Naive thymus-derived CD8-positive, alpha-beta T cell (primary cell): Measurements from ENCODE around the gene ZNF124. TPM values are rescaled to one million over a fixed set of nuclear protein-coding genes. Genes with fewer than 3 reads are reported as not detected.
"Not testable (repeated sequence)": the region's sequence is repeated elsewhere in the genome, so short reads cannot be mapped to it uniquely, and the experiment has no call there.

Experiments
- ATAC-seq, 2 donors: fragments of 150-1000 bp; cut with Tn5 transposase in 1 of 2; sonication (Bioruptor Pico), chemical (Tn5 transposase) in 1 of 2; 1 replicate in 1 of 2; 2 replicates in 1 of 2; pipeline ENCODE4 v1.10.0; 2021; ENCODE audit warnings: mild to moderate bottlenecking in 2 of 2, moderate library complexity in 2 of 2
- POLR2A ChIA-PET: fragments of 350-600 bp; sonication (Branson Sonifier 250); formaldehyde crosslinking; loops from one replicate; lab custom pipeline; 2021; ENCODE audit warnings: antibody characterized with exemption; lab: Charles Lee
- DNase-seq, 10 donors: peaks; one replicate each; pipeline versions ENCODE4 v3.0.0 to v3.0.0-alpha.2; 2020 to 2022
- H3K27ac Mint-ChIP-seq, 10 donors: one replicate each; pipeline ENCODE4 v1.8.0; 2020 to 2022; ENCODE audit warnings: mild to moderate bottlenecking in 10 of 10, mixed read lengths in 10 of 10, moderate library complexity in 4 of 10, inconsistent platforms in 1 of 10
- H3K27me3 Mint-ChIP-seq, 5 donors: one replicate each; pipeline ENCODE4 v1.8.0; 2021 to 2022; ENCODE audit warnings: mixed read lengths in 5 of 5
- H3K36me3 Mint-ChIP-seq, 3 donors: one replicate each; pipeline ENCODE4 v1.8.0; 2020 to 2022; ENCODE audit warnings: mixed read lengths in 3 of 3, mild to moderate bottlenecking in 2 of 3, inconsistent platforms in 1 of 3
- H3K4me1 Mint-ChIP-seq, 4 donors: one replicate each; pipeline ENCODE4 v1.8.0; 2021 to 2022; ENCODE audit warnings: mixed read lengths in 4 of 4
- H3K4me3 Mint-ChIP-seq, 10 donors: one replicate each; pipeline ENCODE4 v1.8.0; 2020 to 2022; ENCODE audit warnings: mild to moderate bottlenecking in 10 of 10, mixed read lengths in 10 of 10, moderate library complexity in 6 of 10, inconsistent platforms in 1 of 10
- H3K9me3 Mint-ChIP-seq, 9 donors: one replicate each; pipeline ENCODE4 v1.8.0; 2020 to 2022; ENCODE audit warnings: mixed read lengths in 9 of 9, mild to moderate bottlenecking in 3 of 9, inconsistent platforms in 1 of 9, moderate library complexity in 1 of 9
- polyA plus RNA-seq, 3 donors: library from polyadenylated mRNA; unstranded; fragments of 300-500 nt; fragmentation: Illumina TruSeq; gene quantifications; one replicate each; pipeline ENCODE4 v1.2.3, GENCODE V29; 2021
- total RNA-seq, 8 experiments: library from RNA in 2 of 8; stranded (reverse) in 2 of 8; gene quantifications; one replicate each; pipeline ENCODE4 v1.2.3 and lab custom pipeline; 2021 to 2026

ZNF124 gene
- 10 to 100 TPM; 28.1 to 30.8 TPM for total RNA-seq
- 1 to 10 TPM; 3.7 to 6.5 (median 6.1) TPM for polyA plus RNA-seq
- total RNA-seq (lab: John Stamatoyannopoulos, UW) = 16.7 to 29.4 (median 26.6) reads per million in 6 experiments

GRCh38 chr1:247171875-247172563 lies at the start of gene ZNF124:
TSS of gene ZNF124 (minus strand) at chr1:247172020. CDS start at chr1:247171877, 143 bp downstream.
- H3K9me3 Mint-ChIP-seq = peaks cover 0 to 18% (median 9%) of the 10 kb centered on the region in 9 donors
- POLR2A ChIA-PET, H3K27me3 Mint-ChIP-seq: not testable (repeated sequence)
- DNase-seq = peak in 3 of 10 donors; percentile 19 to 33 (median 25)
- peaks cover 10 to 26% (median 15%) of the 10 kb centered on the region in 3 donors for H3K36me3 Mint-ChIP-seq
- peak within 1 kb of the TSS in 6 of 10 donors; percentile 4 to 56 (median 44) for H3K4me3 Mint-ChIP-seq
- H3K4me1 Mint-ChIP-seq = peaks cover 4 to 29% (median 25%) of the 10 kb centered on the region in 4 donors
- peak; percentile 98 for ATAC-seq
- peak within 1 kb of the TSS in 4 of 10 donors; percentile 11 to 75 (median 65) for H3K27ac Mint-ChIP-seq

DNA sequence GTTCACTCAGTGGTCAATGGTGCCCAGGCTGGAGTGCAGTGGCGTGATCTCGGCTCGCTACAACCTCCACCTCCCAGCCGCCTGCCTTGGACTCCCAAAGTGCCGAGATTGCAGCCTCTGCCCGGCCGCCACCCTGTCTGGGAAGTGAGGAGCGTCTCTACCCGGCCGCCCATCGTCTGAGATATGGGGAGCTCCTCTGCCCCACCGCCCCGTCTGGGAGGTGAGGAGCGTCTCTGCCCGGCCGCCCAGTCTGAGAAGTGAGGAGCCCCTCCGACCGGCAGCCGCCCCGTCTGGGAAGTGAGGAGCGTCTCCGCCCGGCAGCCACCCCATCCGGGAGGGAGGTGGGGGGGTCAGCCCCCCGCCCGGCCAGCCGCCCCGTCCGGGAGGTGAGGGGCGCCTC lies 48.5 kb upstream of the ZNF124 start:
- ATAC-seq, DNase-seq, H3K4me3 Mint-ChIP-seq, POLR2A ChIA-PET, H3K4me1 Mint-ChIP-seq, H3K27ac Mint-ChIP-seq: not testable (repeated sequence)
- Mint-ChIP-seq H3K9me3 (peaks cover 0 to 28% (median 15%) of the 10 kb centered on the region in 9 donors), H3K27me3 (peaks cover 3 to 14% (median 7%) of the 10 kb centered on the region in 5 donors), H3K36me3 (peaks cover 0 to 14% (median 13%) of the 10 kb centered on the region in 3 donors)

DNA sequence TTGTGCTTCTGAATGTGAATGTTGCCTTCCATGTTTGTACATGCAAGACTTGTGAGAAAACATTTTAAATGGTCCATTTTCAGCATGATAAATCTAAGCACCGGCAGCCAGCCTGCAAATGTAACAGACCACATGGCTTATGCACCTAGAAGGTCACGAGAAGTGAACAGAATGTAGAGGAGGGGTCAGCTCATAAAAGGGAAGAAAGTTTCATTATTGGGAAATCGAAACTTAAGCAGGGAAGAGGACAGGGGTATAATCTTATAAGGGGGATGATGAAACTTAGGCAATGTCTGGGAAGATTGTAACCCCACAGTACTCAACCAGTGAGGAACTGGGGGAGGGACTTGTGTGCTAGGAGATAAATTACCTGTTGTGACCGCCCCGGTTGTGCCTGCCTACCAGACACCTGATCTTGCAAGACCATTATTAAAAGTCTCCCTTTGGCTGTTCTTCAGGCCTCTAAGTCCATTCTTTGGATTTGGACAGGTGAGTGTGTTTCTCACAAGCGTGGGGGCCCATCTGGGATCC lies 46.4 kb upstream of the ZNF124 start:
- POLR2A ChIA-PET = no interaction called here
- H3K4me1 Mint-ChIP-seq = peaks cover 0 to 8% (median 4%) of the 10 kb centered on the region in 4 donors
- H3K4me3 Mint-ChIP-seq = no peak overlapping the region
- ATAC-seq (no peak), DNase-seq (no peak)
- peaks cover 0 to 7% (median 5%) of the 10 kb centered on the region in 5 donors for H3K27me3 Mint-ChIP-seq
- peaks cover 0 to 3% (median 0%) of the 10 kb centered on the region in 3 donors for H3K36me3 Mint-ChIP-seq
- peak overlapping the region in 1 of 10 donors; percentile 31 for H3K27ac Mint-ChIP-seq
- H3K9me3 Mint-ChIP-seq = peaks cover 0 to 9% (median 2%) of the 10 kb centered on the region in 9 donors

DNA sequence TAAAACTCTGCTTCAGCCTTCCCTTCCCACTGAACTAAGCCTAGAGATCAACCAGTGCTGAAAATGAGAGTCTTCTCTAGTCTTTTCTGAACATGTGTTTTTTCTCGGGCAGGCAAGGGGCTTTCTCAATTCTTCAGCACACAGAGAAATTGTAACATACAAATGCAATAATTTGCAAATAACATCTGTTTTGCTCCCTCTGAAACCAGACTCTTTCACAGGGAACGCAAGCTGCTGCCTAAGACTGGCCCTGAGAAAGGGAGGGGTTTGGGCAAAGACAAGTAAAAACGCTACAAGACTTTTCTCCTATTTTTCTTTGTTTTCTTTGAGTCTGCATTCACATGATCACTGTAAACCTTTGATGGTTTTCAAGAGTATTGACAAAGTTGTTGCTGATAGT lies 44.4 kb upstream of the ZNF124 start:
- ATAC-seq (no peak), DNase-seq (no peak)
- peak overlapping the region in 1 of 10 donors; percentile 54 for H3K4me3 Mint-ChIP-seq
- no peak overlapping the region for H3K27ac Mint-ChIP-seq
- no peaks in the 10 kb centered on the region for H3K36me3 Mint-ChIP-seq
- H3K27me3 Mint-ChIP-seq = peaks cover 0 to 4% (median 2%) of the 10 kb centered on the region in 5 donors
- POLR2A ChIA-PET = no interaction called here
- H3K4me1 Mint-ChIP-seq = peaks cover 4 to 26% (median 21%) of the 10 kb centered on the region in 4 donors
- H3K9me3 Mint-ChIP-seq = no peaks in the 10 kb centered on the region

GRCh38 chr1:247212627-247213617 lies 41.1 kb upstream of the ZNF124 start:
- no peak for ATAC-seq
- H3K4me1 Mint-ChIP-seq = peaks cover 15 to 53% (median 47%) of the 10 kb centered on the region in 4 donors
- H3K4me3 Mint-ChIP-seq = peak overlapping the region in 3 of 10 donors; percentile 20 to 42 (median 39)
- DNase-seq = no peak
- H3K27me3 Mint-ChIP-seq = peaks cover 0 to under 1% (median 0%) of the 10 kb centered on the region in 5 donors
- H3K9me3 Mint-ChIP-seq = peaks cover 0 to 2% (median 0%) of the 10 kb centered on the region in 9 donors
- peak overlapping the region in 7 of 10 donors; percentile 29 to 93 (median 56) for H3K27ac Mint-ChIP-seq
- peaks cover 1 to 9% (median 7%) of the 10 kb centered on the region in 3 donors for H3K36me3 Mint-ChIP-seq
- POLR2A ChIA-PET = interaction anchor here (0.7 kb wide), 1 partner anchor 160 kb away, joined by 3 read pairs; no protein-coding TSS in a partner anchor

DNA sequence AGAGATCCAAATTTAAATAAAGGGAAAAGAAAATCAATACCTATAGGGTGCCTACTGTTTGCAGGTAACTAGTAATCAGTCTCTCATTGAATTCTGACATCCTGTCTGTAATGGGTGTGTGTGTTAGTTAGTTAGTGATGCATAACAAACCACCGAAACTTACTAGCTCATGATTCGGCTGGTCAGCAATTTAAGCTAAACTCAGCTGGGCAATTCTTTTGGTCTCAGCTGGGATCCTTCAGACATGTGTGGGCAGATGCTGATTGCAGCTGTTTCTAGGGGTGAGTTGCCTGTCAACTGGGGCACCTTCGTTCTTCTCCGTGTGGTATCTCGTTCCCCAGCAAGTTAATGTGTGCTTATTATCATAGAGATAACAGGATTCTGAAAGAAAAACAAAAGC lies 40.2 kb upstream of the ZNF124 start:
- ATAC-seq (no peak), DNase-seq (no peak)
- H3K27me3 Mint-ChIP-seq = no peaks in the 10 kb centered on the region
- H3K4me3 Mint-ChIP-seq = peak overlapping the region in 8 of 10 donors; percentile 9 to 58 (median 41)
- POLR2A ChIA-PET = interaction anchor here (0.7 to 1.5 kb wide), 3 partner anchors 107 to 161 kb away, joined by 3 to 4 read pairs (median 3); partner anchors contain the start of gene ZNF669
- peaks cover 20 to 62% (median 56%) of the 10 kb centered on the region in 4 donors for H3K4me1 Mint-ChIP-seq
- H3K9me3 Mint-ChIP-seq = peaks cover 0 to 9% (median 0%) of the 10 kb centered on the region in 9 donors
- peaks cover 10 to 17% (median 16%) of the 10 kb centered on the region in 3 donors for H3K36me3 Mint-ChIP-seq
- H3K27ac Mint-ChIP-seq = peak overlapping the region in 9 of 10 donors; percentile 22 to 98 (median 87)

GRCh38 chr1:247211339-247211738 lies 39.5 kb upstream of the ZNF124 start:
- ATAC-seq = no peak
- peaks cover 11 to 22% (median 22%) of the 10 kb centered on the region in 3 donors for H3K36me3 Mint-ChIP-seq
- POLR2A ChIA-PET = interaction anchor here (1.3 to 1.5 kb wide), 2 partner anchors 107 to 111 kb away, joined by 3 to 4 read pairs; partner anchors contain the start of gene ZNF669
- H3K4me1 Mint-ChIP-seq = peaks cover 21 to 63% (median 58%) of the 10 kb centered on the region in 4 donors
- no peaks in the 10 kb centered on the region for H3K27me3 Mint-ChIP-seq
- peaks cover 0 to 10% (median 0%) of the 10 kb centered on the region in 9 donors for H3K9me3 Mint-ChIP-seq
- H3K4me3 Mint-ChIP-seq = peak overlapping the region in 9 of 10 donors; percentile 9 to 58 (median 42)
- H3K27ac Mint-ChIP-seq = peak overlapping the region; percentile 60 to 98 (median 90)
- DNase-seq = no peak

DNA sequence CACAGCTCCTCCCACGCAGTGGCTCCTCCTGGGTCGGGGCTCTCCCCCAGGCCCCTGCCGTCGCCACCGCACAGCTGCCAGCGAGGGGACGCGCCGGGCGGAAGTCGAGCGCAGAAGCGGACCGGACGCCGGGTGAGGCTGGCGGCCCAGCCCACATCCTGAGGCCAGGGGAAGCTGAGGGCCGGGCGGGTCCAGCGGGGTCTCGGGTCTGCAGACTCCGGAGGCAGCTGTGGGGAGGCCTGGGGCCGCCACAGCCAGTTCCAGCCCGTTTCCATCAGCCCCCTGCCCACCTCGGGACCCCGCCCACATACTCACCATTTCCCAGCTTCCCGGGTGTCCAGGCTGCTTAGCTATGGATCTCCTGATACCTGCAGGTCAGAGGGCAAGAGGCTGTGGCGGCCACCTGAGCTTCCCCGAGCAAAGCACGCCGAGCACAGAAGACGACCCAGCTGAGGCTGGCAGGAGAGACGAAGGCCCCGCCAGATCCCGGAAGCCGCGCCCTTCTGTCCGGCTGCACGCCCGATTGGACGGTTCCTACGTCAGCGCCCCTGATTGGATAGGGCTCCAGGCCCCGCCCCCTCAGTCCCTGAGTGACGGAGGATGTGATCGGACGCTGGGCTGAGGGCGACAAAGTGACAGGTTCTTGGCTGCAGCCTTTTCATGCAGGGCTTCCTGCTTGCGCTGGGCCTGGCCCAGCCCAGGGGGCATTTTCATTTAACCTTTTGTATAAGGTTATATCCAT lies 38.7 kb upstream of the ZNF124 start:
- POLR2A ChIA-PET = interaction anchor here (0.7 to 1.5 kb wide), 13 partner anchors 17 to 279 kb away, joined by 3 to 9 read pairs (median 6); partner anchors contain the start of genes AHCTF1, ZNF669 and ZNF670
- Mint-ChIP-seq H3K27ac (peak overlapping the region; percentile 93 to 98 (median 96)), H3K4me1 (peaks cover 25 to 70% (median 63%) of the 10 kb centered on the region in 4 donors), H3K36me3 (peaks cover 15 to 29% (median 29%) of the 10 kb centered on the region in 3 donors), H3K4me3 (peak overlapping the region; percentile 91 to 97 (median 94)), H3K9me3 (peaks cover 0 to 17% (median 4%) of the 10 kb centered on the region in 9 donors), H3K27me3 (no peaks in the 10 kb centered on the region)
- DNase-seq (peak; percentile 86 to 96 (median 92)), ATAC-seq (peak; percentile 97 to 98)

GRCh38 chr1:247210062-247210375 lies 38.2 kb upstream of the ZNF124 start:
- Mint-ChIP-seq H3K9me3 (peaks cover 0 to 17% (median 4%) of the 10 kb centered on the region in 9 donors), H3K27ac (peak overlapping the region; percentile 79 to 98 (median 92)), H3K36me3 (peaks cover 15 to 31% (median 29%) of the 10 kb centered on the region in 3 donors), H3K27me3 (no peaks in the 10 kb centered on the region), H3K4me3 (peak overlapping the region; percentile 91 to 97 (median 94)), H3K4me1 (peaks cover 25 to 74% (median 66%) of the 10 kb centered on the region in 4 donors)
- POLR2A ChIA-PET = interaction anchor here (0.7 to 1.5 kb wide), 11 partner anchors 16 to 279 kb away, joined by 3 to 9 read pairs (median 6); partner anchors contain the start of genes AHCTF1 and ZNF670
- ATAC-seq (no peak), DNase-seq (no peak)

- ATAC-seq (no peak), DNase-seq (peak in 1 of 10 donors; percentile 14)
- POLR2A ChIA-PET = interaction anchor here (0.7 to 1.5 kb wide), 6 partner anchors 16 to 278 kb away, joined by 3 to 8 read pairs (median 6); partner anchors contain the start of genes AHCTF1 and ZNF670
- Mint-ChIP-seq H3K4me3 (peak overlapping the region; percentile 91 to 97 (median 94)), H3K9me3 (peaks cover 0 to 20% (median 4%) of the 10 kb centered on the region in 9 donors), H3K27me3 (no peaks in the 10 kb centered on the region), H3K36me3 (peaks cover 15 to 34% (median 32%) of the 10 kb centered on the region in 3 donors), H3K4me1 (peaks cover 25 to 76% (median 67%) of the 10 kb centered on the region in 4 donors), H3K27ac (peak overlapping the region; percentile 54 to 98 (median 92))
Observed at GRCh38 chr1:247209396-247209795, 37.6 kb upstream of the ZNF124 start.
